ENCODE data around the gene SLC49A3. TPM values are rescaled to one million over a fixed set of nuclear protein-coding genes. Genes with fewer than 3 reads are reported as not detected.
"Not testable (repeated sequence)": the region's sequence is repeated elsewhere in the genome, so short reads cannot be mapped to it uniquely, and the experiment has no call there.

SLC49A3 gene
- total and polyA plus RNA-seq, 2 donors (not counting 1 experiment from before 2014, with no cell fraction given), result 0.42 to 5.1 TPM

DNA sequence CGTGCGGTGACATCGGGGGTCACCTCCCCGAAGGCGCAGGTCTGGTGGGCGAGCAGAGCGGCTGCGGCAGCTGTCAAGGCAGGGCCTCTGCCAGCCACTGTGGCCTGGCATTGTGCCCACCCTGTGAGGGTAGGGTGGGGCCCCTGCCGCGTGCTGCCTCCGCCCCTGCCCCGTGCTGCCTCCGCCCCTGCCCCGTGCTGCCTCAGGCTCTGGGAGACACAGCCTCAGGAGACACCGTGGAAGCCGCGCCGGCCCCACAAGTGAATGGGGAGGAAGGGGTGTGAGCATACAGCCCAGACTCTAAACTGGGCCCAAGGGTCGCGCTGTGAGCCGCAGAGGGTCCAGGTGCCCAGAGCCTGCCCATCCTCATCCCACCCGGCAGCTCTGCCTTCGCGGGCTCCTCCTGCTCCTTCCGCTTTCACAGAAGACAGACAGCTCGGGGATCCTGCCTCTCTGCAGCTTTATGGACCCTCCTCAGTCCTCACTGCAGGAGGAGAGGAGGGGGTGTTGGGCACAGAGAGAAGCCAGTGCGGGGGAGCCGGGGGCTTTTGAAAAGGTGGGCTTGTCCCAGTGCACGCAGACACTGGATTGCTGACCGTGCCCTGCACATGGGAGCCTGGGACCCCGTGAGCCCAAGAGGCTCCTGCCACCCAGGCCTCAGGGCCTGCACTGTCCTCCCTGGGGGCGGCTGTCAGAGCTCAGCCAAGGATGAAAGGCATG is 44.1 kb upstream of the SLC49A3 start:
- TF ChIP-seq EZH2 (IDR thresholded peaks at IDR 0.05; ENCODE audit: low read length, missing control alignments), result no peak
- Histone ChIP-seq H4K20me1 (ENCODE audit: control insufficient read depth, extremely low read depth, insufficient read depth, low read length) (no peaks in the 10 kb centered on the region), H3K27ac (ENCODE audit: insufficient read depth, low read length) (no peak overlapping the region), H3K4me1 (ENCODE audit: control insufficient read depth, extremely low read depth, insufficient read depth, low read length) (no peaks in the 10 kb centered on the region), H3K36me3 (ENCODE audit: control insufficient read depth, insufficient read depth, low read length) (peaks cover 38% of the 10 kb centered on the region), H3K9ac (ENCODE audit: insufficient read depth, low read length) (no peak overlapping the region), H3K27me3 (ENCODE audit: control insufficient read depth, insufficient read depth, low read length) (no peaks in the 10 kb centered on the region), H2AFZ (ENCODE audit: low read length) (no peak overlapping the region), H3K4me3 (replicated peaks in 1 of 4; ENCODE audit: control extremely low read depth in 1 of 4, insufficient read depth in 1 of 4, low read depth in 3 of 4, low read length in 4 of 4) (no peak overlapping the region), H3K4me2 (ENCODE audit: extremely low read depth, insufficient read depth, low read length) (no peak overlapping the region), H3K79me2 (ENCODE audit: control insufficient read depth, insufficient read depth, low read length) (peaks cover 12% of the 10 kb centered on the region), H3K9me3 (ENCODE audit: control insufficient read depth, insufficient read depth, low read depth, low read length) (no peaks in the 10 kb centered on the region)
- no peak for DNase-seq (ENCODE audit: low read depth in 2 of 2)

- H3K4me3 ChIP-seq (replicated peaks in 1 of 4; ENCODE audit: control extremely low read depth in 1 of 4, insufficient read depth in 1 of 4, low read depth in 3 of 4, low read length in 4 of 4), result no peak overlapping the region
- H3K4me1 ChIP-seq (ENCODE audit: control insufficient read depth, extremely low read depth, insufficient read depth, low read length), result no peaks in the 10 kb centered on the region
- H4K20me1 ChIP-seq (ENCODE audit: control insufficient read depth, extremely low read depth, insufficient read depth, low read length), result no peaks in the 10 kb centered on the region
- H3K9ac ChIP-seq (ENCODE audit: insufficient read depth, low read length), result no peak overlapping the region
- H3K27me3 ChIP-seq (ENCODE audit: control insufficient read depth, insufficient read depth, low read length), result no peaks in the 10 kb centered on the region
- no peaks in the 10 kb centered on the region for H3K9me3 ChIP-seq (ENCODE audit: control insufficient read depth, insufficient read depth, low read depth, low read length)
- DNase-seq (ENCODE audit: low read depth in 2 of 2), result no peak
- no peak for TF ChIP-seq EZH2 (IDR thresholded peaks at IDR 0.05; ENCODE audit: low read length, missing control alignments)
- TF ChIP-seq, protein P1, sequence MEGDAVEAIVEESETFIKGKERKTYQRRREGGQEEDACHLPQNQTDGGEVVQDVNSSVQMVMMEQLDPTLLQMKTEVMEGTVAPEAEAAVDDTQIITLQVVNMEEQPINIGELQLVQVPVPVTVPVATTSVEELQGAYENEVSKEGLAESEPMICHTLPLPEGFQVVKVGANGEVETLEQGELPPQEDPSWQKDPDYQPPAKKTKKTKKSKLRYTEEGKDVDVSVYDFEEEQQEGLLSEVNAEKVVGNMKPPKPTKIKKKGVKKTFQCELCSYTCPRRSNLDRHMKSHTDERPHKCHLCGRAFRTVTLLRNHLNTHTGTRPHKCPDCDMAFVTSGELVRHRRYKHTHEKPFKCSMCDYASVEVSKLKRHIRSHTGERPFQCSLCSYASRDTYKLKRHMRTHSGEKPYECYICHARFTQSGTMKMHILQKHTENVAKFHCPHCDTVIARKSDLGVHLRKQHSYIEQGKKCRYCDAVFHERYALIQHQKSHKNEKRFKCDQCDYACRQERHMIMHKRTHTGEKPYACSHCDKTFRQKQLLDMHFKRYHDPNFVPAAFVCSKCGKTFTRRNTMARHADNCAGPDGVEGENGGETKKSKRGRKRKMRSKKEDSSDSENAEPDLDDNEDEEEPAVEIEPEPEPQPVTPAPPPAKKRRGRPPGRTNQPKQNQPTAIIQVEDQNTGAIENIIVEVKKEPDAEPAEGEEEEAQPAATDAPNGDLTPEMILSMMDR (conservative IDR thresholded peaks at IDR 0.05 in 1 of 2, IDR thresholded peaks at IDR 0.05 in 1 of 2; ENCODE audit: low read depth in 1 of 2, low read length in 2 of 2), result no peak
- no peak overlapping the region for H2AFZ ChIP-seq (ENCODE audit: low read length)
- peaks cover 37% of the 10 kb centered on the region for H3K36me3 ChIP-seq (ENCODE audit: control insufficient read depth, insufficient read depth, low read length)
- peaks cover 17% of the 10 kb centered on the region for H3K79me2 ChIP-seq (ENCODE audit: control insufficient read depth, insufficient read depth, low read length)
- no peak overlapping the region for H3K27ac ChIP-seq (ENCODE audit: insufficient read depth, low read length)
- no peak overlapping the region for H3K4me2 ChIP-seq (ENCODE audit: extremely low read depth, insufficient read depth, low read length)
Observed at GRCh38 chr4:732486-732885, 43.5 kb upstream of the SLC49A3 start.

- not testable (repeated sequence) for H3K4me2 ChIP-seq (ENCODE audit: extremely low read depth, insufficient read depth, low read length); H3K27ac ChIP-seq (ENCODE audit: insufficient read depth, low read length); H2AFZ ChIP-seq (ENCODE audit: low read length); H3K27me3 ChIP-seq (ENCODE audit: control insufficient read depth, insufficient read depth, low read length); H3K9me3 ChIP-seq (ENCODE audit: control insufficient read depth, insufficient read depth, low read depth, low read length); DNase-seq (ENCODE audit: low read depth in 2 of 2); H3K4me1 ChIP-seq (ENCODE audit: control insufficient read depth, extremely low read depth, insufficient read depth, low read length); H4K20me1 ChIP-seq (ENCODE audit: control insufficient read depth, extremely low read depth, insufficient read depth, low read length); H3K9ac ChIP-seq (ENCODE audit: insufficient read depth, low read length); H3K4me3 ChIP-seq (replicated peaks in 1 of 4; ENCODE audit: control extremely low read depth in 1 of 4, insufficient read depth in 1 of 4, low read depth in 3 of 4, low read length in 4 of 4)
- Histone ChIP-seq H3K36me3 (ENCODE audit: control insufficient read depth, insufficient read depth, low read length) (peaks cover 36% of the 10 kb centered on the region), H3K79me2 (ENCODE audit: control insufficient read depth, insufficient read depth, low read length) (peaks cover 20% of the 10 kb centered on the region)
Observed at GRCh38 chr4:731954-732353, 43.0 kb upstream of the SLC49A3 start.

- not testable (repeated sequence) for H4K20me1 ChIP-seq (ENCODE audit: control insufficient read depth, extremely low read depth, insufficient read depth, low read length); H3K9me3 ChIP-seq (ENCODE audit: control insufficient read depth, insufficient read depth, low read depth, low read length); H3K4me2 ChIP-seq (ENCODE audit: extremely low read depth, insufficient read depth, low read length); H3K27me3 ChIP-seq (ENCODE audit: control insufficient read depth, insufficient read depth, low read length); H3K4me3 ChIP-seq (replicated peaks in 1 of 4; ENCODE audit: control extremely low read depth in 1 of 4, insufficient read depth in 1 of 4, low read depth in 3 of 4, low read length in 4 of 4); H3K9ac ChIP-seq (ENCODE audit: insufficient read depth, low read length); H3K27ac ChIP-seq (ENCODE audit: insufficient read depth, low read length); H2AFZ ChIP-seq (ENCODE audit: low read length); DNase-seq (ENCODE audit: low read depth in 2 of 2); H3K4me1 ChIP-seq (ENCODE audit: control insufficient read depth, extremely low read depth, insufficient read depth, low read length)
- Histone ChIP-seq H3K36me3 (ENCODE audit: control insufficient read depth, insufficient read depth, low read length) (peaks cover 36% of the 10 kb centered on the region), H3K79me2 (ENCODE audit: control insufficient read depth, insufficient read depth, low read length) (peaks cover 23% of the 10 kb centered on the region)
Observed at GRCh38 chr4:730946-731904, 42.3 kb upstream of the SLC49A3 start.
